Measurements from ENCODE around the gene PVR. TPM values are rescaled to one million over a fixed set of nuclear protein-coding genes. Genes with fewer than 3 reads are reported as not detected.
"Not testable (repeated sequence)": the region's sequence is repeated elsewhere in the genome, so short reads cannot be mapped to it uniquely, and the experiment has no call there.

PVR gene
- total RNA-seq, 1 donor from 2014 or later = 15.7 TPM

DNA sequence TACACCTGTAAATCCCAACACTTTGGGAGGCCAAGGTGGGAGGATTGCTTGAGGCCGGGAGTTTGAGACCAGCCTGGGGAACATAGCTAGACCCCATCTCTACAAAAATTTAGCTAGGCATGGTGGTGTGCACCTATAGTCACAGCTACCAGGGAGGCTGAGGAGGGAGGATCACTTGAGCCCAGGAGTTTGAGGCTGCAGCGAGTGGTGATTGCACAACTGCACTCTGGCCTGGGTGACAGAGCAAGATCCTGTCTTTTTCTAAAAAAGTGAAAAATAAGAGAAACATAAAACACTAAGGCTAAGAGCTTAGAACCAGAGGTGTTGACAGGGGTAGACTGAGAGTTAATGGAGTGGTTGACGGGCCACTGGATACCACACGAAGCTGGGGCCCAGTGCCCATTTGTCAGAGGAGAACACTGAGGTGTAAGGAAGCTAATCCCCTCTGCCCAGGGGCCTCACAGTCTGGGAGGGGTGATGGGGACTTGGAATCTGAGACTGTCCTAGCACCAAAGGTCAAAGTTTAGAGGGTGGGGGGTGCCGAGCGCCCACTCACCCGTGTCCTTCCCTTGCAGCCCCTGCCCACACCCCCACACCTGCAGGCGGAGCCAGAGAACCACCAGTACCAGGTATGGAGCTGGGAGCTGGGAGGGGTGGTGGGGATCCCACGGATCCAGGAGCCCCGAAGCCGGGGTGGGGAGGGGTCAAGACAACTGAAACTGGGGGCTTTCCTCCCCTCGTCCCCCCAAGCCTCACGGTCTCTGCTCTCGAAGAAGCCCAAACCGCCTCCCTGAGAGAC is 38.5 kb downstream of the PVR start:
- peaks cover 18 to 21% (median 19%) of the 10 kb centered on the region in 3 donors for H3K36me3 ChIP-seq (ENCODE audit: control insufficient read depth in 3 of 3, insufficient read depth in 3 of 3, low read length in 3 of 3)
- no peaks in the 10 kb centered on the region for H3K27me3 ChIP-seq (ENCODE audit: control insufficient read depth in 3 of 3, insufficient read depth in 3 of 3, low read length in 3 of 3)
- no peaks in the 10 kb centered on the region for H3K9me3 ChIP-seq (ENCODE audit: control insufficient read depth in 3 of 3, low read length in 3 of 3)
- no peak overlapping the region for H3K4me3 ChIP-seq (ENCODE audit: low read length in 3 of 3)
- no peak overlapping the region for H3K27ac ChIP-seq (ENCODE audit: low read depth, low read length)
- no peak overlapping the region for H3K9ac ChIP-seq (ENCODE audit: low read depth in 1 of 3, low read length in 3 of 3)
- peaks cover 0 to 6% (median 3%) of the 10 kb centered on the region in 3 donors for H3K4me1 ChIP-seq (ENCODE audit: control insufficient read depth in 3 of 3, insufficient read depth in 3 of 3, low read length in 3 of 3)

DNA sequence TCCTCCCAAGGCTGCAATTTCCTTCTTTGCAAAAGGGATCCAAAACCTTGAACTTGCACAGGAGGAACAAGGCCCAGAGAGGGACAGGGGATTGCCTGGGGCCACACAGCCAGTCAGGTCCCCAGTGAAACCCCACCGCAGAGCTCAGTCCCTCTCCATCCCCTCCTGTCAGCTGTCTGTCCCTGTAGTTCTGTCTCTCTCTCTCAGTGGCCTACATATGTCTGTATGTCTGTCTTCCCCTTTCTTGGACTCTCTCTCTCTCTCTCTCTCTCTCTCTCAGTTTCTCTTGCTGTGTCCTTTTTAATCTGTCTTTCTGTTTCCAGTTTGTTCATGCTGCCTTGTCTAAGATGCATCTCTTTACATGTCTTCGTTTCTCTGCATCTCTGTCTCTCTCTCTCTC is 39.1 kb downstream of the PVR start:
- Histone ChIP-seq H3K9me3 (ENCODE audit: control insufficient read depth in 3 of 3, low read length in 3 of 3) (no peaks in the 10 kb centered on the region), H3K4me3 (ENCODE audit: low read length in 3 of 3) (no peak overlapping the region), H3K36me3 (ENCODE audit: control insufficient read depth in 3 of 3, insufficient read depth in 3 of 3, low read length in 3 of 3) (peaks cover 18 to 21% (median 19%) of the 10 kb centered on the region in 3 donors), H3K9ac (ENCODE audit: low read depth in 1 of 3, low read length in 3 of 3) (no peak overlapping the region), H3K27ac (ENCODE audit: low read depth, low read length) (no peak overlapping the region), H3K4me1 (ENCODE audit: control insufficient read depth in 3 of 3, insufficient read depth in 3 of 3, low read length in 3 of 3) (peaks cover 0 to 6% (median 3%) of the 10 kb centered on the region in 3 donors), H3K27me3 (ENCODE audit: control insufficient read depth in 3 of 3, insufficient read depth in 3 of 3, low read length in 3 of 3) (no peaks in the 10 kb centered on the region)

DNA sequence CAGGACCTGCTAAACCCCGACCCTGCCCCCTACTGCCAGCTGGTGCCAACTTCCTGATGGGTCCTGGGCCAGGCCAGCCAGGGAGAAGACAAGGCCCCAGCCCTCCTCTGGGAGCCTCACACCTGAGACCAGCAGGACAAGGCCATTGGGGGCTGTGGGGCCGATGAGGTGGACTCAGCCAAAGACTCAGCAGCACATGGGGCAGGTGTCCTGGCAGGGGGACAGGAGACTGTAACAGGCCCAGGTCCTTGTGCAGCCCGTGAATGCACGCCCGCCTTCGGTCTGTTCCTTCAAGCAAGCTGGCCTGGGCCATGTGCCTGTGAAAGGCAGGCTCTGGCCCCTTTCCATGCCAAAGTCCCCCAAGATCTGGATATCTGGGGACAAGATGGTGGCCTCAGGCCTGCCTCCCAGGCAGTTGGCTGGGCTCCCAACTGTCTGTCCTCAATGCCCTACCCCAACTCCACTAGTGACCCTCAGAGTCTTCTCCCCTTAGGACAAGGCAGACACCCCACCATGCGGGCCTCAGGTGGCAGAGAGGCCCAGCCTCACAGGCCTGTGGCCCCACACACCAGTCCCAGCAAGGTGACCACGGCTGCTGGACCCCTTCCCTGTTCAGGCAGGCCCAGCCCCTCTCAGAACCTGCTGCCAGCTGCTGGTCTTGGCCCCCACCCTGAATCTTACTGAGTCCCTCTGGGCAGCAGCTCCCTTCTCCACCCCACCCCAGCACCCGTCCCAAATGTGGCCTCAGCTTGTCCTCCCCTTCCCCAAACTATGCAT is 39.9 kb downstream of the PVR start:
- no peaks in the 10 kb centered on the region for H3K27me3 ChIP-seq (ENCODE audit: control insufficient read depth in 3 of 3, insufficient read depth in 3 of 3, low read length in 3 of 3)
- H3K9me3 ChIP-seq (ENCODE audit: control insufficient read depth in 3 of 3, low read length in 3 of 3) = no peaks in the 10 kb centered on the region
- H3K36me3 ChIP-seq (ENCODE audit: control insufficient read depth in 3 of 3, insufficient read depth in 3 of 3, low read length in 3 of 3) = peaks cover 18 to 21% (median 19%) of the 10 kb centered on the region in 3 donors
- H3K9ac ChIP-seq (ENCODE audit: low read depth in 1 of 3, low read length in 3 of 3) = no peak overlapping the region
- no peak overlapping the region for H3K4me3 ChIP-seq (ENCODE audit: low read length in 3 of 3)
- H3K27ac ChIP-seq (ENCODE audit: low read depth, low read length) = no peak overlapping the region
- H3K4me1 ChIP-seq (ENCODE audit: control insufficient read depth in 3 of 3, insufficient read depth in 3 of 3, low read length in 3 of 3) = peaks cover 0 to 6% (median 3%) of the 10 kb centered on the region in 3 donors

DNA sequence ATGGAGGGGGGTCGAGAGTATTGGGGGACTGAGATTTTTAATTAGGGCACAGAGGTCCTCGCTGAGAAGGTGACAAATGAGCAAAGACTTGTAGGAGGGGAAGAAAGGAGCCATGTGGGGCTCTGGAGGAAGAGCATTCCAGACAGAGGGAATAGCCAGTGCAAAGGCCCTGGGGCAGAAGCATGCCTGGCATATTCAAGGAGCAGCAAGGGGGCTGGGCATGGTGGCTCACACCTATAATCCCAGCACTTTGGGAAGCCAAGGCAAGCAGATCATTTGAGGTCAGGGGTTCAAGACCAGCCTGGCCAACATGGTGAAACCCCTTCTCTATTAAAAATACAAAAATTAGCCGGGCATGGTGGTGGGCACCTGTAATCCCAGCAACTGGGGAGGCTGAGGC is 40.7 kb downstream of the PVR start:
- H3K4me3 ChIP-seq (ENCODE audit: low read length in 3 of 3); H3K4me1 ChIP-seq (ENCODE audit: control insufficient read depth in 3 of 3, insufficient read depth in 3 of 3, low read length in 3 of 3); H3K9me3 ChIP-seq (ENCODE audit: control insufficient read depth in 3 of 3, low read length in 3 of 3); H3K27me3 ChIP-seq (ENCODE audit: control insufficient read depth in 3 of 3, insufficient read depth in 3 of 3, low read length in 3 of 3); H3K9ac ChIP-seq (ENCODE audit: low read depth in 1 of 3, low read length in 3 of 3): not testable (repeated sequence)
- H3K27ac ChIP-seq (ENCODE audit: low read depth, low read length) = peak overlapping the region; percentile 40
- peaks cover 15 to 17% (median 16%) of the 10 kb centered on the region in 3 donors for H3K36me3 ChIP-seq (ENCODE audit: control insufficient read depth in 3 of 3, insufficient read depth in 3 of 3, low read length in 3 of 3)

DNA sequence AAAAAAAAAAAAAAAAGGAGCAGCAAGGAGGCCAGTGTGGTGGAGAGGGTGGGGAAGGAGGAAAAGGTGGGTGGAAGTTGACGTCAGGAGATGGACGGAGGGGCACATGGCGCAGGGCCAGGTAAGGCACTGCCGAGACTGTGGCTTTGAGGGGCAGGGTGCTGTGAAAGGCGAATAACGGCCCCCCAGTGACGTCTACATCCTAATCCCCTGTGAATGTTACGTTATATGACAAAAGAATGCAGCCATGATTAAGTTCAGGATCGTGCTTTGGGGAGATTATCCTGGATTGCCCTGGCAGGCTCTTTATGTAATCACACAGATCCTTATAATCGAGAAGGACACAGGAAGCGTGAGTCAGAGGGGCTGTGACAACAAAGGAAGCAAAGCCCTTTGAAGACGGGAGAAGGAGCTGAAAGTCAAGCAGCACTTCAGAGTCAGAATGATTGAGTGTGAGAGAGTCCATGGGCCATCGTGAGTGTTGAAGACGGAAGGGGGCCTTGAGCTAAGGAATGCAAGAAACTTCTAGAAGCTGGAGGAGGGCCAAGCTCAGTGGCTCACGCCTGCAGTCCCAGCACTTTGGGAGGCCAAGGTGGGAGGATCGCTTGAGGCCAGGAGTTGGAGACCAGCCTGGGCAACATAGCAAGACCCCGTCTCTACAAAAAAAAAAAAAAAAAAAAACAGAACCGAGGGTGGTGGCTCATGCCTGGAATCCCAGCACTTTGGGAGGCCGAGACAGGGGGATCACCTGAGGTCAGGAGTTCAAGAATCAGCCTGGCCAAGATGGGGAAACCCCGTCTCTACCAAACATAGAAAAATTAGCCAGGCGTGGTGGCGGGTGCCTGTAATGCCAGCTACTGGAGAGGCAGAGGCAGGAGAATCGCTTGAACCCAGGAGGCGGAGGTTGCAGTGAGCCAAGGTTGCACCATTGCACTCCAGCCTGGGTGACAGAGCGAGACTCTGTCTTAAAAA is 41.5 kb downstream of the PVR start:
- Histone ChIP-seq H3K27me3 (ENCODE audit: control insufficient read depth in 3 of 3, insufficient read depth in 3 of 3, low read length in 3 of 3) (no peaks in the 10 kb centered on the region), H3K36me3 (ENCODE audit: control insufficient read depth in 3 of 3, insufficient read depth in 3 of 3, low read length in 3 of 3) (peaks cover 13 to 16% (median 15%) of the 10 kb centered on the region in 3 donors), H3K4me3 (ENCODE audit: low read length in 3 of 3) (peak overlapping the region in 1 of 3 donors; percentile 13), H3K9ac (ENCODE audit: low read depth in 1 of 3, low read length in 3 of 3) (no peak overlapping the region), H3K4me1 (ENCODE audit: control insufficient read depth in 3 of 3, insufficient read depth in 3 of 3, low read length in 3 of 3) (peaks cover 2 to 12% (median 6%) of the 10 kb centered on the region in 3 donors), H3K9me3 (ENCODE audit: control insufficient read depth in 3 of 3, low read length in 3 of 3) (no peaks in the 10 kb centered on the region), H3K27ac (ENCODE audit: low read depth, low read length) (peak overlapping the region; percentile 40)

- Histone ChIP-seq H3K27me3 (ENCODE audit: control insufficient read depth in 3 of 3, insufficient read depth in 3 of 3, low read length in 3 of 3) (no peaks in the 10 kb centered on the region), H3K4me3 (ENCODE audit: low read length in 3 of 3) (no peak overlapping the region), H3K9me3 (ENCODE audit: control insufficient read depth in 3 of 3, low read length in 3 of 3) (no peaks in the 10 kb centered on the region), H3K4me1 (ENCODE audit: control insufficient read depth in 3 of 3, insufficient read depth in 3 of 3, low read length in 3 of 3) (peaks cover 2 to 12% (median 6%) of the 10 kb centered on the region in 3 donors), H3K36me3 (ENCODE audit: control insufficient read depth in 3 of 3, insufficient read depth in 3 of 3, low read length in 3 of 3) (peaks cover 8 to 12% (median 11%) of the 10 kb centered on the region in 3 donors), H3K27ac (ENCODE audit: low read depth, low read length) (no peak overlapping the region), H3K9ac (ENCODE audit: low read depth in 1 of 3, low read length in 3 of 3) (no peak overlapping the region)
Observed at GRCh38 chr19:44685877-44686276, 42.2 kb downstream of the PVR start.

DNA sequence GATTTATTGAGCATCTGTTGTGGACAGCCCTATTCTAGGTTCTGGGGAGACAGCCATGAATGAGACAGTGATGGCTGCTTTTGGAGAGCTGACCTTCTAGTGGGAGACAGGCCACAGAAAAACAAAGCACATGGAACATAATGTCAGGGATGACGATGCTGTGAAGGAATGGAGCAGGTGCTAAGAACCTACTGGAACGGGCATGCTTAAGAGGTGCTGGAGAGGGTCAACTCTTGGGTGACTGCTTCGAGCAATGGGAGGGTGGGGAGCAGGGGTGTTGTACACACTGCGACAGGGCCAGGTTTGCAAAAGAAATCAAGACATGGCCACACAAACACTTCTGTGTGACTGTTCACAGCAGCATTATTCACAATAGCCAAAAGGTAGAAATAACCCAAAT is 43.2 kb downstream of the PVR start:
- Histone ChIP-seq H3K9ac (ENCODE audit: low read depth in 1 of 3, low read length in 3 of 3) (no peak overlapping the region), H3K27ac (ENCODE audit: low read depth, low read length) (no peak overlapping the region), H3K4me1 (ENCODE audit: control insufficient read depth in 3 of 3, insufficient read depth in 3 of 3, low read length in 3 of 3) (peaks cover 2 to 14% (median 8%) of the 10 kb centered on the region in 3 donors), H3K27me3 (ENCODE audit: control insufficient read depth in 3 of 3, insufficient read depth in 3 of 3, low read length in 3 of 3) (no peaks in the 10 kb centered on the region), H3K9me3 (ENCODE audit: control insufficient read depth in 3 of 3, low read length in 3 of 3) (no peaks in the 10 kb centered on the region), H3K36me3 (ENCODE audit: control insufficient read depth in 3 of 3, insufficient read depth in 3 of 3, low read length in 3 of 3) (peaks cover 3 to 12% (median 11%) of the 10 kb centered on the region in 3 donors), H3K4me3 (ENCODE audit: low read length in 3 of 3) (no peak overlapping the region)

DNA sequence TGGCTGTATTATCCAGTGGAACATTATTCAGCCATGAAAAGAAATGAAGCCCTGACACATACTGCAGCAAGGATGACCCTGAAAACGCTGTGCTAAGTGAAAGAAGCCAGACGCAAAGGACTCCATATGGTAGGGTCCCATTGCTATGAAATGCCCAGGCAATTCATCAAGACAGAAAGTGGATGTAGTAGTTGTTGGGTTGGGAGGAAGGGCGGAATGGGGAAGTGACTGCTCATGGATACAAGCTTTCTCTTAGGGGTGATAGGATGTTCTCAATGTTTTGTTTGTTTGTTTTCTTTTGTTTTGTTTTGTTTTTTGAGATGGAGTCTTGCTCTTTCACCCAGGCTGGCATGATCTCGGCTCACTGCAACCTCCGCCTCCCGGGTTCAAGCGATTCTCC is 44.2 kb downstream of the PVR start:
- Histone ChIP-seq H3K9me3 (ENCODE audit: control insufficient read depth in 3 of 3, low read length in 3 of 3) (no peaks in the 10 kb centered on the region), H3K36me3 (ENCODE audit: control insufficient read depth in 3 of 3, insufficient read depth in 3 of 3, low read length in 3 of 3) (peaks cover 3 to 9% (median 8%) of the 10 kb centered on the region in 3 donors), H3K4me1 (ENCODE audit: control insufficient read depth in 3 of 3, insufficient read depth in 3 of 3, low read length in 3 of 3) (peaks cover 2 to 16% (median 11%) of the 10 kb centered on the region in 3 donors), H3K27ac (ENCODE audit: low read depth, low read length) (no peak overlapping the region), H3K27me3 (ENCODE audit: control insufficient read depth in 3 of 3, insufficient read depth in 3 of 3, low read length in 3 of 3) (no peaks in the 10 kb centered on the region), H3K9ac (ENCODE audit: low read depth in 1 of 3, low read length in 3 of 3) (no peak overlapping the region), H3K4me3 (ENCODE audit: low read length in 3 of 3) (no peak overlapping the region)

GRCh38 chr19:44689290-44690130 is 45.8 kb downstream of the PVR start:
- Histone ChIP-seq H3K4me1 (ENCODE audit: control insufficient read depth in 3 of 3, insufficient read depth in 3 of 3, low read length in 3 of 3) (peaks cover 2 to 16% (median 11%) of the 10 kb centered on the region in 3 donors), H3K9ac (ENCODE audit: low read depth in 1 of 3, low read length in 3 of 3) (peak overlapping the region in 1 of 3 donors; percentile 40), H3K4me3 (ENCODE audit: low read length in 3 of 3) (no peak overlapping the region), H3K36me3 (ENCODE audit: control insufficient read depth in 3 of 3, insufficient read depth in 3 of 3, low read length in 3 of 3) (no peaks in the 10 kb centered on the region), H3K27me3 (ENCODE audit: control insufficient read depth in 3 of 3, insufficient read depth in 3 of 3, low read length in 3 of 3) (no peaks in the 10 kb centered on the region), H3K27ac (ENCODE audit: low read depth, low read length) (no peak overlapping the region), H3K9me3 (ENCODE audit: control insufficient read depth in 3 of 3, low read length in 3 of 3) (no peaks in the 10 kb centered on the region)

All from skeletal muscle tissue (tissue), 4 donors.